Spleen (tissue), 11 donors: ENCODE measurements around the gene FGGY. TPM values are rescaled to one million over a fixed set of nuclear protein-coding genes. Genes with fewer than 3 reads are reported as not detected.

ENCODE experiments used
- DNase-seq: peaks from one replicate; pipeline ENCODE4 v3.0.0-alpha.2; 2020
- H3K27ac ChIP-seq, 8 donors: fragments of 200-600 bp; sonication (generic) in 7 of 8; 1 replicate in 4 of 8; 2 replicates in 4 of 8; pipeline versions ENCODE4 v1.5.0 to v1.8.0; 2016 to 2021; ENCODE audit warnings: inconsistent platforms in 4 of 8, mild to moderate bottlenecking in 4 of 8, moderate library complexity in 1 of 8
- H3K27me3 ChIP-seq, 7 donors: fragments of 200-600 bp; sonication (generic) in 6 of 7; replicated peaks in 1 of 7; 1 replicate in 4 of 7; 2 replicates in 3 of 7; pipeline versions ENCODE4 v1.5.0 to v1.8.0; 2016 to 2021; ENCODE audit warnings: inconsistent platforms in 3 of 7, mild to moderate bottlenecking in 1 of 7
- H3K36me3 ChIP-seq, 6 donors: fragments of 200-600 bp; sonication (generic) in 5 of 6; 1 replicate in 4 of 6; 2 replicates in 2 of 6; pipeline versions ENCODE4 v1.5.0 to v1.8.0; 2016 to 2021; ENCODE audit warnings: inconsistent platforms in 2 of 6
- H3K4me1 ChIP-seq, 6 donors: fragments of 200-600 bp; sonication (generic) in 5 of 6; 1 replicate in 3 of 6; 2 replicates in 3 of 6; pipeline versions ENCODE4 v1.5.0 to v1.8.0; 2016 to 2021; ENCODE audit warnings: inconsistent platforms in 3 of 6
- H3K4me3 ChIP-seq, 8 donors: fragments of 200-600 bp; sonication (generic) in 7 of 8; 1 replicate in 4 of 8; 2 replicates in 4 of 8; pipeline versions ENCODE4 v1.5.0 to v1.8.0; 2016 to 2021; ENCODE audit warnings: inconsistent platforms in 4 of 8, mild to moderate bottlenecking in 4 of 8, moderate library complexity in 2 of 8
- H3K9me3 ChIP-seq, 8 donors: fragments of 200-600 bp; sonication (generic) in 7 of 8; 1 replicate in 4 of 8; 2 replicates in 4 of 8; pipeline versions ENCODE4 v1.5.0 to v1.8.0; 2016 to 2021; ENCODE audit warnings: inconsistent platforms in 4 of 8
- CTCF ChIP-seq, 11 experiments: fragments of 200-600 bp in 7 of 11; fragments of 450-650 bp in 4 of 11; sonication (generic) in 4 of 11; IDR thresholded peaks in 8 of 11; conservative IDR thresholded peaks in 3 of 11; 1 replicate in 7 of 11; 2 replicates in 4 of 11; pipeline versions ENCODE4 v1.4.0 to v1.8.0; 2016 to 2021; ENCODE audit warnings: antibody characterized with exemption in 11 of 11, inconsistent platforms in 4 of 11, mild to moderate bottlenecking in 1 of 11
- POLR2A ChIP-seq, 3 donors: fragments of 450-650 bp; IDR thresholded peaks; one replicate each; pipeline ENCODE4 v1.5.1; 2017; ENCODE audit warnings: antibody characterized with exemption in 3 of 3, mild to moderate bottlenecking in 1 of 3
- POLR2AphosphoS5 ChIP-seq, 3 donors: sonication (generic); formaldehyde crosslinking; IDR thresholded peaks; one replicate each; pipeline ENCODE4 v1.5.1; 2017; ENCODE audit warnings: antibody characterized with exemption in 3 of 3
- WGBS, 5 donors: extraction: QIAGEN DNeasy Blood & Tissue Kit in 3 of 5; methylation state at CpG; one replicate each; pipeline versions ENCODE4 v1.1.5 to v1.1.7; 2013 to 2018; 5-methylcytosine and 5-hydroxymethylcytosine counted together
- intact Hi-C: fragments of 100-400 bp; cut with DNase I; formaldehyde crosslinking; loops from one replicate; pipeline ENCODE4 v1.15.0; 2023; ENCODE audit warnings: low total_unique reads
- polyA plus RNA-seq, 3 donors: library from polyadenylated mRNA; stranded (reverse); fragments of 200-250 nt; gene quantifications; one replicate each; pipeline ENCODE4 v1.2.1, GENCODE V29; 2013
- total RNA-seq, 7 donors: library from RNA; depleted of rRNA in 3 of 7; stranded (reverse); fragments of >200 nt in 3 of 7; fragmentation: NEBNext Ultra II Directional in 4 of 7; extraction: Animal tissue kit (Norgen Biotek cat#: 25700) in 4 of 7; gene quantifications; one replicate each; pipeline versions ENCODE4 v1.1.0 to v1.2.1, GENCODE V29; 2016 to 2021
- donor health status: healthy with polysubstance abuse.
- donor health status: DM: no; HTN: no; CAD: no; lungs with moderate emphysema.
- donor health status: DM: no; HTN: no; CAD: no.
- donor health status: Bipolar disorder and iron deficiency.
- donor health status: healthy.
- donor health status: DM: no; HTN: no; CAD: no.
- donor health status: DM: yes; HTN: yes; CAD: no.

Gene FGGY
- total and polyA plus RNA-seq, 10 donors = 1.7 to 27.8 (median 13.2) TPM

GRCh38 chr1:59354709-59355337 is 57.9 kb downstream of the FGGY start:
- intact Hi-C loops = no loop called here
- TF ChIP-seq CTCF (IDR thresholded peaks at IDR 0.05 in 8 of 11, conservative IDR thresholded peaks at IDR 0.05 in 3 of 11) (no peak), POLR2AphosphoS5 (IDR thresholded peaks at IDR 0.05) (no peak), POLR2A (IDR thresholded peaks at IDR 0.05) (no peak)
- WGBS, 5 donors = 69 to 83% (median 81%) methylated on average over 5 of the region's 5 CpGs

GRCh38 chr1:59355361-59355760 is 58.5 kb downstream of the FGGY start:
- no peak for DNase-seq
- intact Hi-C loops = no loop called here
- H3K27ac ChIP-seq = no peak overlapping the region
- peaks cover 0 to 6% (median 0%) of the 10 kb centered on the region in 6 donors for H3K36me3 ChIP-seq
- no peaks in the 10 kb centered on the region for H3K27me3 ChIP-seq
- no peaks in the 10 kb centered on the region for H3K9me3 ChIP-seq
- no peaks in the 10 kb centered on the region for H3K4me1 ChIP-seq
- H3K4me3 ChIP-seq = no peak overlapping the region
- TF ChIP-seq CTCF (IDR thresholded peaks at IDR 0.05 in 8 of 11, conservative IDR thresholded peaks at IDR 0.05 in 3 of 11) = no peak
- TF ChIP-seq POLR2AphosphoS5 (IDR thresholded peaks at IDR 0.05) = no peak
- TF ChIP-seq POLR2A (IDR thresholded peaks at IDR 0.05) = no peak

More at GRCh38 chr1:59354709-59355337, 57.9 kb downstream of the FGGY start:
- Histone ChIP-seq H3K4me3 (no peak overlapping the region), H3K4me1 (no peaks in the 10 kb centered on the region), H3K36me3 (peaks cover 0 to 6% (median 0%) of the 10 kb centered on the region in 6 donors), H3K27me3 (no peaks in the 10 kb centered on the region), H3K9me3 (no peaks in the 10 kb centered on the region), H3K27ac (no peak overlapping the region)
- DNase-seq = no peak

GRCh38 chr1:59356627-59357026 is 59.7 kb downstream of the FGGY start:
- Histone ChIP-seq H3K4me3 (no peak overlapping the region), H3K36me3 (peaks cover 0 to 6% (median 0%) of the 10 kb centered on the region in 6 donors), H3K9me3 (no peaks in the 10 kb centered on the region), H3K4me1 (no peaks in the 10 kb centered on the region), H3K27ac (no peak overlapping the region), H3K27me3 (no peaks in the 10 kb centered on the region)
- no peak for TF ChIP-seq POLR2AphosphoS5 (IDR thresholded peaks at IDR 0.05)
- TF ChIP-seq CTCF (IDR thresholded peaks at IDR 0.05 in 8 of 11, conservative IDR thresholded peaks at IDR 0.05 in 3 of 11) = no peak
- TF ChIP-seq POLR2A (IDR thresholded peaks at IDR 0.05) = no peak
- 90 to 100% (median 97%) methylated on average over 1 of the region's 1 CpG for WGBS, 5 donors
- no peak for DNase-seq
- intact Hi-C loops = no loop called here

- H3K27ac ChIP-seq = no peak overlapping the region
- no peak for DNase-seq
- WGBS, 5 donors = 95 to 97% (median 96%) methylated on average over 5 of the region's 5 CpGs
- no peak for TF ChIP-seq POLR2A (IDR thresholded peaks at IDR 0.05)
- TF ChIP-seq CTCF (IDR thresholded peaks at IDR 0.05 in 8 of 11, conservative IDR thresholded peaks at IDR 0.05 in 3 of 11) = no peak
- no peak for TF ChIP-seq POLR2AphosphoS5 (IDR thresholded peaks at IDR 0.05)
- intact Hi-C loops = no loop called here
- H3K4me1 ChIP-seq = no peaks in the 10 kb centered on the region
- H3K9me3 ChIP-seq = no peaks in the 10 kb centered on the region
- H3K4me3 ChIP-seq = no peak overlapping the region
- peaks cover 0 to 6% (median 0%) of the 10 kb centered on the region in 6 donors for H3K36me3 ChIP-seq
- no peaks in the 10 kb centered on the region for H3K27me3 ChIP-seq
Measured at GRCh38 chr1:59357645-59358320, 60.9 kb downstream of the FGGY start.
